Measurements from ENCODE around the gene AGAP4.
"Not testable (repeated sequence)": the region's sequence is repeated elsewhere in the genome, so short reads cannot be mapped to it uniquely, and the experiment has no call there.

Gene AGAP4

DNA sequence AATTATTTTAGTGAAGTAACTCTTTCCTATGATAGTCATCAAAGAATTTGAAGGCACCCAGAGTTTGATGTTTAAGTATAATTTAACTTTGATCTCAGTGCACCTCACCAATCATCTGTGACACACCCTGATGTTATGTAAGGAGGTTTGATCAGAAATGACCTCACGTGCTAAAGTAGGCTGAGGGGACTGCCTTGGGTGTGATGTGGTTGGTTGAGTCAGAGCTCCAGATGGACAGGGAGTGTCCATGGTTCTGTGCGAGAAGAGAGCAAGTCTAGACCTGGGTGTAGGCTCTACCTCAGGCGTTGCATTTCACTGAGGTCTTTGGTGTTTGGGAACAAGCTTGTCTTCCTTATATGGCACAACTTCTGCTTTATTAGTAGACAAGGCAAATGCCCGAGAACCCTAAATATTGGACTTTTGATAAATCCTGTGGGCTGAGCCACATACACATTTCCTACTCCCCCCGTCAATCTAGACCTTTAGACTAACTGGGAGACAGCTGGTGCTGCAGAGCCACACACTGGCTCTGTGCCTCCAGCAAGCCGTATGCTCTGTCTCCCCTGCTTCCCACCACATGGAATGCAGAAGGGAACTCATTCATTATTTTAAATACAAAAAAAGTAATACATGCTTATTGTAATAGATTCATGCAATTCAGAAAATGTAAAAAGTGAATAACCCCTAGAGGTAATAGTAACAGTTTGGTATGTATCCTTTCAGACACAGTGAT lies 56.4 kb downstream of the AGAP4 start:
- not testable (repeated sequence) for DNase-seq

DNA sequence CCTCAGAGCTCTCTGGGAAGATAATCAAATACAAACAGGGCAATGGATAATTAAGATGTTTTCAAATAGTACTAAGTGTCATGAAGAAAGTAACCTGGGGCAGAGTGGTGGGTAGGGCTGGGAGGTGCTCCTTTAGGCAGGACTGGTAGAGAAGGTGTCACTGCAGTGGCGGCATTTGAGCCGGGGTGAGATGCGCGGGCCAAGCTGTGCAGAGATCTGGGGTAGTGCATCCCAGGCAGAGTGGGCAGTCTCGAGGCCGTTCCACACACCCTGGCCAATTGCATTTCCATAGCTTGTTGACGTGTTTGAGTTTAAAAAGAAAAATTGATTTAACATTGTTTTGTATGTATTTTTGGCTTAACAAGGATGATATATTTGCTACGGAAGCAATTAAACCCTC lies 57.3 kb downstream of the AGAP4 start:
- DNase-seq: not testable (repeated sequence)

DNA sequence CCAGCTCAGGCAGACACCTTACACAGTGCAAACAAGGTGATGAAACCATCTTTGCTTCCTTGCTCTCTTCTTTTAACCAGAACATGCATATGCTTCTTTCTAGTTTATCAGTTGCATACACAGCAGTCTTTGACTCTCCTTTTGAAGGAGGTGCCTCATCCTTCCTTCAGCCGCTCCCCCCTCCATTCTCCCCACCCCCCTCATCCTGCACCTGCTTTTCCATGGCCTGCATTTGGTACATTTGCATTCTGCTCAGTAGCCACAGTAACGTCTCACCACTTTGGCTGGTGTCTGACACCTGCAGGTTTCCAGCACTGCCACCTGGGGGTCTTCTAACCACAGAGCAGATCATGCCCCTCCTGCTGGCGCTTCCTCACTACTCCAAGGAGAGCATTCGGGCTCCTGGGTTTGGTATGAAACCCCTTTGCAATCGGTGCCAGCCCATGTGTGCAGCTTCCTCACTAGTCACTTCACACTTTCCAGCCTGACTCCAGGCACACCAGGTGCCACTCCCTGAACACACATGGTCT lies 60.0 kb downstream of the AGAP4 start:
- not testable (repeated sequence) for DNase-seq

DNA sequence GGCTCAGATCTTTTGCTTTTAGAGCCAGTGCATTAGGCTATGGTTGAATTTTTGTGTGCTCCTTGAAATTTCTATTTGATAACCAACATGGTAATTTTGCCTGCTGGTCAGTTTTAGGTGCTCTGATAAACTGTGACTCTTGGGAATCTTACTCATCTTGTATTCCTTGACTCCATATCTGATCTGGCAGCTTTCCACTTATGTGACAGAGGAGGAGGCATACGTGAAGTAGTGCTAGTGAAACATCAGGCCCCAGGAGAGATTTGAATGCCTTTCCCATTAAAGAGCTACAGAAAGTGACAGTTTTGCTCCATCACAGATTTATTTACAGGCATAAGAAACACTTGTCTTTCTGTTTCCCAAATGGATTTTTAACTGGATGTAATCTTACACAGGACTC lies 61.1 kb downstream of the AGAP4 start:
- not testable (repeated sequence) for DNase-seq
